Glutamatergic neuron (in vitro differentiated cells): ENCODE measurements around the gene MBP. TPM values are rescaled to one million over a fixed set of nuclear protein-coding genes. Genes with fewer than 3 reads are reported as not detected.
"Not testable (repeated sequence)": the region's sequence is repeated elsewhere in the genome, so short reads cannot be mapped to it uniquely, and the experiment has no call there.

ENCODE experiments used
- DNase-seq: peaks from one replicate; pipeline ENCODE4 v3.0.0; 2022
- H3K27ac Mint-ChIP-seq: one replicate; pipeline ENCODE4 v1.8.0; 2020; ENCODE audit warnings: mild to moderate bottlenecking, mixed read lengths, inconsistent platforms; ENCODE audit not compliant: unreplicated experiment
- H3K27me3 Mint-ChIP-seq: one replicate; pipeline ENCODE4 v1.8.0; 2020; ENCODE audit warnings: mild to moderate bottlenecking, moderate library complexity, mixed read lengths, inconsistent platforms; ENCODE audit not compliant: unreplicated experiment
- H3K36me3 Mint-ChIP-seq: one replicate; pipeline ENCODE4 v1.8.0; 2020; ENCODE audit warnings: mild to moderate bottlenecking, mixed read lengths, inconsistent platforms; ENCODE audit not compliant: unreplicated experiment
- H3K4me1 Mint-ChIP-seq: one replicate; pipeline ENCODE4 v1.8.0; 2020; ENCODE audit warnings: mild to moderate bottlenecking, low read depth, mixed read lengths, inconsistent platforms; ENCODE audit not compliant: unreplicated experiment
- H3K4me3 Mint-ChIP-seq: one replicate; pipeline ENCODE4 v1.8.0; 2020; ENCODE audit warnings: mild to moderate bottlenecking, mixed read lengths, inconsistent platforms; ENCODE audit not compliant: unreplicated experiment
- H3K9me3 Mint-ChIP-seq: one replicate; pipeline ENCODE4 v1.8.0; 2020; ENCODE audit warnings: mild to moderate bottlenecking, moderate library complexity, mixed read lengths, inconsistent platforms; ENCODE audit not compliant: unreplicated experiment
- CTCF ChIP-seq: fragments of 200-600 bp; sonication (generic); IDR thresholded peaks from one replicate; pipeline ENCODE4 v1.5.0; 2021; ENCODE audit not compliant: partially characterized antibody, unreplicated experiment
- total RNA-seq: library from RNA; stranded (reverse); fragmentation: NEBNext Ultra II Directional; extraction: Animal tissue kit (Norgen Biotek cat#: 25700); gene quantifications from one replicate; pipeline ENCODE4 v1.2.1, GENCODE V29; 2021; ENCODE audit not compliant: unreplicated experiment

The MBP gene
- total RNA-seq, 1 donor from 2014 or later = 82.6 TPM

- Mint-ChIP-seq H3K4me1 (peaks cover 59% of the 10 kb centered on the region), H3K9me3 (peaks cover 51% of the 10 kb centered on the region), H3K27ac (peak overlapping the region; percentile 90), H3K36me3 (peaks cover 13% of the 10 kb centered on the region), H3K4me3 (peak overlapping the region; percentile 47), H3K27me3 (peaks cover 40% of the 10 kb centered on the region)
- no peak for DNase-seq
- no peak for TF ChIP-seq CTCF
Measured at GRCh38 chr18:77021075-77021474, 111.5 kb downstream of the MBP start.

DNA sequence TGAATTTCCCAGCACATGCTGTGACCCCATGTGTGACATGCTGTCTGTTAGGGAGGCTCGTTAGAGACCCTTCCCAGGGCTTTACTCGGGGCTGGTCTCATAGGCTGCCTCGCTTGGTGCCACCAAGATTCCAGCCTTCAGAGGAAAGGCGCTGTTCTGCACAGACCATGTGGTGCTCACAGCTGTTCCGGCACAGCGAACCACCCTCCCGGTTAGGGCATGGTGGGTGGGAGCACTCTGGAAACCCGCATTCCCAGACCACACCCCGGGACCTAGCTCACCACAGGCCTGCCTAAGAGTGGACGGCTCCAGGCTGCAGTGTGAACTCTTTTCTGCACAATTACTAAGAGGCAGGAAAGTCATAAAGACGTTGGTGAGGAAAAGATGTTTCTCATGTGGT is 112.0 kb downstream of the MBP start:
- peaks cover 16% of the 10 kb centered on the region for H3K36me3 Mint-ChIP-seq
- TF ChIP-seq CTCF = no peak
- H3K27ac Mint-ChIP-seq = peak overlapping the region; percentile 90
- H3K4me1 Mint-ChIP-seq = peaks cover 56% of the 10 kb centered on the region
- peaks cover 35% of the 10 kb centered on the region for H3K27me3 Mint-ChIP-seq
- peak overlapping the region; percentile 47 for H3K4me3 Mint-ChIP-seq
- peaks cover 48% of the 10 kb centered on the region for H3K9me3 Mint-ChIP-seq
- no peak for DNase-seq

- H3K4me1 Mint-ChIP-seq = peaks cover 56% of the 10 kb centered on the region
- H3K36me3 Mint-ChIP-seq = peaks cover 16% of the 10 kb centered on the region
- H3K27me3 Mint-ChIP-seq = peaks cover 29% of the 10 kb centered on the region
- H3K9me3 Mint-ChIP-seq = peaks cover 39% of the 10 kb centered on the region
- no peak for DNase-seq
- no peak for TF ChIP-seq CTCF
- H3K27ac Mint-ChIP-seq = peak overlapping the region; percentile 90
- peak overlapping the region; percentile 2 for H3K4me3 Mint-ChIP-seq
Measured at GRCh38 chr18:77019641-77020040, 112.9 kb downstream of the MBP start.

DNA sequence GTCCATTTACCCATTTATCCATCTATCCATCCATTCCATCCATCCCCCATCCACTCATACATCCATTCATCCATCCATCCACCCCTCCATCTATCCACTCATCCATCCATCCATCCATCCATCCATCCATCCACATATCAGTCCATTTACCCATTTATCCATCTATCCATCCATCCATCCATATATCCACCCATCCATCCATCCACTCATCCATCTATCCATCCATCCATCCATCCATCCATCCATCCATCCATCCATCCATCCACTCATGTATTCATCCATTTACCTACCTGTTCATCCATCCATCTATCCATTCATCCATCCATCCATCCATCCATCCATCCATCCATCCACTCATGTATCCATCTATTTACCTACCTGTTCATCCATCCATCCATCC is 113.9 kb downstream of the MBP start:
- peaks cover 36% of the 10 kb centered on the region for H3K9me3 Mint-ChIP-seq
- not testable (repeated sequence) for DNase-seq, H3K4me3 Mint-ChIP-seq
- peak overlapping the region; percentile 69 for H3K27ac Mint-ChIP-seq
- peaks cover 16% of the 10 kb centered on the region for H3K36me3 Mint-ChIP-seq
- peaks cover 61% of the 10 kb centered on the region for H3K4me1 Mint-ChIP-seq
- H3K27me3 Mint-ChIP-seq = peaks cover 30% of the 10 kb centered on the region

- peaks cover 35% of the 10 kb centered on the region for H3K9me3 Mint-ChIP-seq
- H3K4me3 Mint-ChIP-seq = no peak overlapping the region
Measured at GRCh38 chr18:77017355-77017754, 115.2 kb downstream of the MBP start.

More at GRCh38 chr18:77017355-77017754, 115.2 kb downstream of the MBP start:
- TF ChIP-seq CTCF = no peak
- Mint-ChIP-seq H3K36me3 (peaks cover 16% of the 10 kb centered on the region), H3K27me3 (peaks cover 29% of the 10 kb centered on the region), H3K4me1 (peaks cover 59% of the 10 kb centered on the region), H3K27ac (no peak overlapping the region)
- DNase-seq = no peak
